NCI-H345 treated with DMSO at 0.1 percent for 48 hours (cell line): Measurements from ENCODE around the gene KRT83.
A peak's percentile ranks its signal among the peaks of the same experiment; 100 is the strongest.
"Not testable (repeated sequence)": the region's sequence is repeated elsewhere in the genome, so short reads cannot be mapped to it uniquely, and the experiment has no call there.

Experiments
- DNase-seq: peaks from one replicate; lab custom pipeline; 2025; ENCODE audit not compliant: unreplicated experiment; lab: John Stamatoyannopoulos, UW

Gene KRT83

DNA sequence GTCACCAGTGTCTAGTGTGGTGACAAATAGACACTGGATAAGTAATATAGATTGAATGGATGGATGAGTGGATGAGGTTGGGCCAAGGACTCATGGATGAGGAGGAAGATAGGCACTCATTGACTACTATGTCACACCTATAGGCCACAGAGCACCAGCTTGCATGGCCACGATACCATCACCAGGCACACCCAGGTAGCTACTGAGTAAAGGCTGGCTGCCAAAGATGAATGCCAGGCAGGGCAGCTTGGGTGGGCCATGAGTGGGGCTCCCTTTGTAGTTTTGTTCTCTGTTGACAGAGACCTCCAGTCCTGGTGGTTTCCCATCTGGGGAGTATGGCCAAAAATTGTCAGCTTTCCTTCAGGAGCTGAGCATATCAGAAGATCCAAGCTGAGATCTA lies 11.2 kb upstream of the KRT83 start:
- DNase-seq = no peak

DNA sequence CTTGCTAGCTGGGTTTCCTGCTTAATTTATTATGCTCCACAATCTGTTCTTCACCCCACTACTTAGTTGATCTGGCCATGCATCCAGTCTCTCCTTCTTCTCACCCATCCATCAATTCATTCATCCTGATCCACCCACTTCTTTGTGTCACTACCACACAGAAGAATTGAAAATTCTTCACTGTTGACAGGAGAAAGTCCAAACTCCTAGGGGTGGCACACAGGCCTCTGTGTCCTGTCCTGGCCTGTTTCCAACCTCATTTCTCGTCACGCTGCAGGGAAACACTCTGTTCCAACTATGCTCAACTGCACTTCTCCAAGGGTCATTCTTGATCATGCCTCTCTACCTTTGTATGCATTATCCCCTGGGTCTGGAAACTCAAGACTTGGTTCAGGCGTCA lies 10.6 kb upstream of the KRT83 start:
- DNase-seq = no peak

DNA sequence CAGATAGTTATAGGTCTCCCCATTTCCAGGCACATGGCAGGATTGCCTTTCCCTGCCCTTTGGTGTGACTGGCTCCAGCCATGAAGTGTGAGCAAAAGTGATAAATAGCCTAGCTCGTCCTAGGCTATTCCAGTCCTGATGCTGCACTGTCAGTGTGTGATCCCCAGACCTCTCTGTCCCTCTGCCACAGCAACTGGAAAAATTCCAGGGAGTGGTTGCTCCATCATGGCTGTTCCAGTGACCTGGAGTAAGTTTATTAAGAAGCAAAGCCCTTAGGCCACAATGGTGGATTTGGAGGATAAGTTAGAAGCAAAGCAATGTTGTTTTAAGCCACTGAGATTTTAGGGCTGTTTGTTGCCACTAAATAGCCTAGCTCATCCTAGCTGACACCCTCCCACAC lies 9.8 kb upstream of the KRT83 start:
- DNase-seq = no peak

DNA sequence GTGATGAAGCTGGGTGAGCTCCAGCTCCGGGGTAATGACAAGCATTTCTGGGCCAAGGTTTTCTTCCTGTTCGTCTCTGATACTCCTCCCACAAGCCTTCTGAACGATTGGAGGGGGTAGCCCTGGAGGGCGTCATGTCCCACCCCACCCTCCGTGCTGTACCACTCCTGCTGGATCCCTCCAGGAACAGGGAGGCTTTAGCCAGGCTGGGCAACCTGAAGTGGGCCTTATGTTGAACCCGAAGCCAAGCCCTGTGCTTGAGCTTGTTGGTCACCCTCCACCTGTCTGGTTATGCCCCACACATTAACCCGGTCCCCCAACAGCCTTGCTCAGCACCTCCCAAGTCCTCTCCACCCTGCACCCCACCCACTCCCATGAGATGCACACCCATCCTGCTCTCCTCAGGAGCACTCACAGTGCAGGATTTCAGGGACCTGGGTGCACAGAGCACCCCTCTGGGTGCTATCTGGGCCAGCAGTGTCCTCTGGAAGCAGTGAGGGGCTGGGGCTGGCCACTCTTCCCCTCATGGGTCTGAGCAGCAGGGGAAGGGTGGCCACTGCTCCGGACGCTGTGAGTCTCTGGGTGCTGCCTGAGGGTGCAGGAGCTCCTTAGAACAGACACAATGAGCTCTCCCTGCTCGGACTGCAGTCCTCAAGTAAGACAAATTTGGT lies 6.8 kb upstream of the KRT83 start:
- no peak for DNase-seq

DNA sequence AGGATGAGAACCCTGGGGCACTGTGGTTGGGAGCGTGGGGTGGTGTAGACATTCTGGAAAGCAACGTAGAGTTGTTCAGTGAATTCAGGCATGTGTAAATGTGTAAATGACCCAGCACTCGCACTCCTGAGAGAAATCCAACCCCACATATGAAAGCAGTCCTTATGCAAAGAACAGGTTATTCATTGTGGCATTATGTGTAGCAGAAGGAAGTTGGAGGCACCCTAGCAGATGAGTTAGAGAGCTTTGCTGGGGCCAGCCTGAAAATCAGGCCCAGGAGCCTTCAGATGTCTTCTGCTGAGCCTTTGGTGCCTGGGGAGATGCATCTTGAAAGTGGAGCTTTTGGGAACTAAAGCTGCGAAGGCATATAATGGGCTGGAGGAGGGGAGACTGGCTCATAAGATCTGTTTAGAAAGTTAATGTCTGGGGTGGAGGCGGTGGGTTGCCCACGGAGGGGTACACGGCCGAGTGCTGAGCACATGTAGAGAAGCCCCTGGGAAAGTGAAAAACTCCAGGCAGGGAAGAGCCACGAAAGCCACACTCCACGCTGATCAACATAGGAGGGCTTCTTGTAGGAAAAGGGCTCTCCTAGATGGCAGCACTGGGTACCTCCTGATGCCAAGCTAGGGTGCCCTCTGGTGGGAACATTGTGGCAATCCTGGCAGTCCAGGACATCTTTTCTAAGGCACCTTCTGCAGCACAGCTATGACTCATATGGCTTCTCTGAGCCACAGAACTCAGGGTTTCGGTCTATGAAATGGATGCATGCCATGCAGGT lies 6.0 kb upstream of the KRT83 start:
- DNase-seq = peak; percentile 78

DNA sequence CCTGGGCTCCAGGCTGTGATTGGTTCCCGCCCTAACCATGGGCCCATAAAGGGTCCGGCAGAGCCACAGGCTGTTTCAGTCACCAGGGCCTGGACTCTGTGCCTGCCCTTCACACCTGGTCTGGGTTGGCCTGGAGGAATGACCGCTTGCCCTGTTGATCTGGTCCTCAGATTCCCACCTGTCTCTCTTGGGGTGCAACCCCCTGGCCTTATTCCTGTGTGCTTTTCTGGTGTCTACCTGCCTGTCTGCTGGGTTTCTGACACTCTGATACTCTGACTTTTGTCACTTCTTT lies 2.9 kb upstream of the KRT83 start:
- no peak for DNase-seq

DNA sequence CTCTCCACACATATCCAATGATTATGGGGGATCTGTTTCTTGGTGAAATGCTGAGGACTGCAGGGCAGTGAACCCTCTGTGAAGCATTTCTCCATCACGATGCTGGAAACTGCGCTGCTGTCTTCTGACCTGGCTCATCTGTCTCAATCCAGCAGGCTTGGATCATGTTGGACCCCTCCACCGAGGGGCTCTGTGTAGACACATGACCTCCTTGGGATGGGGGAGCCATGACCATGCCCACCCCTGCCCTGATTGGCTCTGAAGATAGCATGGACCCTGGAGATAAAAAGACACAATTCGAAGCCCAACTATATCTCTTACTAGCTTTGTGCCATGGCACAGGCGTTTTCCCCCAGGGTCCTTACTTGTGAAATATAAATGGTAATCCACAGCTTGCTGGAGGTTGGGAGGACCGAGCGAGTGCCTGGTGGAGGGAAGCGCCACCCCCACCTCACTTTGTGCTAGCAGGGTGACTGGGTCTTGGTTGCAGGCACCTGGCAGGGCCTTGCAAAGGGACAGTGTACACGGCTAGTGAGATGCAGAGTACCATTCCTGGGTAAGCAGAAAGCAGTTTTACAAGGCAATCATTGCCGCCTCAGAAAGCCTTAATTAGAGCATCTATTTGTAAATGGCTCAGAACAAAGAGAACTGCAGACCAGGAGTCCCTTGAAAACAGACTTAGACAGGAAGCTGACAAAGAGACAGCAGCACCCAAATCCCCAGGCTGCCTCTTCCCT lies 2.4 kb upstream of the KRT83 start:
- DNase-seq = no peak

DNA sequence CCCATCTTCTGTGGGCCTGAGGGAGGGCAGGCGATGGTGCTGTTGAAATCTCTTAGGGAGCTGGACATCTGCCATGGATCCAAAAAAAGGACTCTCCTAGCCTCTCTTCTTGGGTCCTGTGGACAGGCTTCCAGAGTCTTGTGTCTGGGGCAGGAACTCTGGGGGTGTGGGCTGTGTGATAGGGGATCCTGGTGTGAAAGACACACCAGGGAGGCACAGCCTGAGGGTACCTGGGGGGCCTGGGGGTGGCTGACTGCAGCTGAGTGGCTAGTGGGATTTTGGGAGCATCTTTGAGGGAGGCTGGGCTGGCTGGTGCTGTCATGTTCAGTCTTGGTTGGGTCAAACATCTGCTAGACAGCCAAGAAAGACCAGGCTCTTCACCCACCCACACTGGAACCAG lies 1.8 kb upstream of the KRT83 start:
- DNase-seq = no peak

DNA sequence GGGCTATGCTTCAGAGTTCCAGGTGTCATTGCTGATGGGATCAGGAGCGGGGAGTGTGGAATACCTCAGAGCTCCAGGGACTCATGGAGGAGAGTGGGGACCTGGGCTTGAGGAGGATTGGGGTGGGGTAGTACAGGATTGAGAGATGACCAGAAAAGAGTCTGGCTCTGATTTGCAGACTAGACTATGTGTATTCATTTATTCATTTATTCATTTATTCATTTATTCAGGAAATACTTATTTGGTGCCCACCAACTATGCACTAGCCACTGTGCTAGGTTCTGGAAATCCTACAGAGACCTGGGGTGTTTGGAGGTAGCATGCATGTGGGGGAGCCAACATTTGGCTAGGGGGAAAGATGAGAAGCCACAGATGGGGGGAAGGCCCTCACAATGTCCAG lies 871 bp upstream of the KRT83 start:
- no peak for DNase-seq

DNA sequence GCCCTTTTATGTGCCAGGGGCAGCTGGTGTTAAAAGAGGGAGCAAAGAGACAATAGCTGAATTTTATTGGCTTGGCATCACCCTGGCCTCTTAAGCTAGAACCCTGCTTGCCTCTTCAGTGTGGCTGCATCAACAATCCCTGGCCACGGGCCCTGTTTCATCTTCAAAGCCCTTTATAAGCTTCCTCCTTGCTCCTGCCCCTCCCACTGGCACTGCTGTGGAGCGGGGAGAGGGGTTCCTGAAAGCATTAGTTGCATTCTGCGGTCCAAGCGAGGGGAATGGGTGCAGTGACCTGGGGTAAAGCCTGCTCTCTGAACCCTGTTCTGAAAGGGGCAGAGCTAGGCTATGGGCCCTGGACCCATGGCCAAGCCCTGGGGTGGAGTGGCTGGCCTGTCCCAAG lies 220 bp upstream of the KRT83 start:
- DNase-seq = no peak

DNA sequence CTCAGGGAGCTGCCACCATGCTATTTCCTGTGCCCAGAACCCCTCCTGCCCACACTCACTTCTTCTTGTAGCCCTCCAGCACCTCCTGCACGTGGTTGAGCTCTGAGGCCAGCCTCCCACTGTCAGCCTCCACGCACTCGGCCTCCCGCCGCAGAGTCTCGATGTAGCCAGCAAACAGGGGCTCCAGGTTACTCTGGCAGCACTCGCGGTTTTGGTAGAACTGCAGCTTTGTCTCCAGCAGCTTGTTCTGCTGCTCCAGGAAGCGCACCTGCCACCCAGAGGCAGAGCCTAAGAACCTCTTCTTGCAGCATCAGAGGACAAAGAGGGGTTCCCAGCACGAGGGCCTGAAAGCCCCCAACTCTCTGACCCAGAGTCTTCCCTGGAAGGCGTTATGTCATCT lies 2.1 kb downstream of the KRT83 start:
- no peak for DNase-seq

DNA sequence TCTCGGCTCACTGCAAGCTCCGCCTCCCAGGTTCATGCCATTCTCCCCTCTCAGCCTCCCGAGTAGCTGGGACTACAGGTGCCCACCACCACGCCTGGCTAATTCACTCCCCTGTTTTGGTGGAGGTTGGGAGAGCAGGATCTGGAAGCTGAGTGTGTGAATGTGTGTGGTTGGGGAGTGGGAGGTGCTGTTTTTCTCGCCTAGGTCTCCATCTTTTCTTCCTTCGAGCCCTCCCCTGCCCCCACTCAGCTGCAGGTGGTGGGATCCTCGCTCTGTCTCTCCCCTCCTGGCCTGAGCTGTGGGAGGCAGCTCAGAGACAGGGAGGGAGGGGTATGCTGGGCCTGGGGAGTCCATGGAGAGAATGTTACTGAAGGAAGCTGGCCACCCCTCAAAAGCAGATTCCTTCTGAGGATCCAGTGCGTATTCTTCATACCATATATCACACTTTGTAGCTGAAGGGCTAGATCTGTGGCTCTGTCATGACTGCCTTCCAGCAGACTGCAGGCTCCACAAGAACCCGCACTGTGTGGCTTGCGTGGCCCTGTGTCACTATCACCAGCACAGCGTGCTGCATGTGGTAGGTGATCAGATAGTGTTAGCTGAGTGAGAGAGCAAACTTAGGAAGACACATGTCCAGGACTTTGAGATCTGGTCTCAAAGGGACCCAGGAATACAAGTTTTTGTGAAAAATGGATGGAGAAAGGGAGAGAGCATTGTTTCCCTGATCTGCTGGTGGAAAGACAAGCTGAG lies 2.8 kb downstream of the KRT83 start:
- no peak for DNase-seq

DNA sequence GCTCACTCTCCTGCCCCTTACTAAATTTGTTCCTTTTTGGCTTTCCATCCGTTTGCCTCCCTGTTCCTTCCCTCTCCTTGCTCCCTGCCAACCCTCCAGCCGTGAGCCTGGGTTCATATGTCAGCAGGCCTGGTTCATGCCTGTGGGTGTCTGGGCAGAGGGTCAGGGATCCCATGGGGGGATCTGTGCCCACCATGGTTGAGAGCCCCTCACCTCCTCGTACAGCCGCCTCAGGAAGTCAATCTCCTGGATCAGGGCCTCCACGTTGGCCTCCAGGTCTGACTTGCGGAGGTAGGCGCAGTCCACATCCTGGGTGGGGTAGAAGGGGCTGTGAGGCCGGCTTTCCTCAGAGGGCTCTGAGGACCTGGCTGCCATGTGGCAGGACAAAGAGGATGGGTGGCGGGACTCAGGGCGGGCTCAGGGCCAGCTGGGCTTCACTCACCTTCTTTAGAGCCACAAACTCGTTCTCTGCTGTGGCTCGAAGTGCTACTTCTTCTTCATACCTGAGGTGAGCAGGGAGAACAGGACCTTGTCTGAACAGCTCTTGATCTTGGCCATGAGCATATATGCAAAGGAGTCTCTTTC lies 3.6 kb downstream of the KRT83 start:
- no peak for DNase-seq

DNA sequence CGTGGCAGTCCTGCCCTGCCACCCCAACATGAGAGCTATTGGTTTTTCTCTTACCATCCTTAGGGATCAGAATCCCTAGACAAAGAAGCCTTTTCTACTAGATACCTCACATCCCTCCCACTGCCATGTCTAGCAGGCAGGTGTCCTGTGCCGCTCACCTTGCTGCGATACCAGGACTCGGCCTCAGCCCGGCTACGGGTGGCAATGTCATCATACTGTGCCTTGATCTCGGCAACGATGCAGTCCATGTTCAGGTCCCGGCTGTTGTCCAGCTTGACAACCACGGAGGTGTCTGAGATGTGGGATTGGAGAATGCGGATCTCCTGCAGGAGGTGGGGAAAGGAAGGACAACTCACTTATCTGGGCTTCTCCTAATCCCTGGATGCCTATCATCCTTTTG lies 4.5 kb downstream of the KRT83 start:
- no peak for DNase-seq

DNA sequence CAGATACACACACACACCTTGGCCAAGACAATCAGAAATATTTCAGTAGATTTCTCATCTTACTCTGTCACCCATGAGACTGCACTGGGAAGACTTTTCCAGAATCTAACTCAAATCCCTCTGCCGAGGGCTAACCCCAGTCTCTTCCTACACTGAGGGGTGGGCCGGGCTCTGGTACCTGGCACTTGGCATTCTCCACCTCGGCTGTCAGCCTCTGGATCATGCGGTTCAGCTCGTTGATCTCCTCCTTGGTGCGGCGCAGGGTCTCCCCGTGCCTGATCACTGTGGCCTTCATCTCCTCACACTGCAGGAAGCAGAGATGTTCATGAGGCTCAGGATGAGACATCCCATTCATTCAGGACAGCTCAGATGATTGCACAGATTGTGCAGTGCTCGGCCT lies 4.9 kb downstream of the KRT83 start:
- no peak for DNase-seq

DNA sequence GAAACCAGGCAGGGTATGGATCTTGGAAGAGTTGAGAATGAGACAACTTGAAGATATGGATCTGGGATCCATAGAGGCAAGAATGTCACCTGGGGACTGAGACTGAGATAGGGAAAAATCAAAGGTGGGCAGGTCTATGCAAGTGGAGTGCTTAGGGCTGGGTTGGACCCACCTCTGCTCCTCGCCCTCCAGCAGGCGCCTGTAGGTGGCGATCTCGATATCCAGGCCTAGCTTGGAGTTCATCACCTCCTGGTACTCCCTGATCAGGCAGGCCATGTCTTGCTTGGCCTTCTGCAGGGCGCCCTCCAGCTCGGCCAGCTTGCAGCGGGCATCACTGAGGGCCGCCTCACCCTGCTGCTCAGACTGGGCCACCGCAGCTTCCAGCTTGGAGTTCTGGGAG lies 5.5 kb downstream of the KRT83 start:
- DNase-seq = not testable (repeated sequence)

DNA sequence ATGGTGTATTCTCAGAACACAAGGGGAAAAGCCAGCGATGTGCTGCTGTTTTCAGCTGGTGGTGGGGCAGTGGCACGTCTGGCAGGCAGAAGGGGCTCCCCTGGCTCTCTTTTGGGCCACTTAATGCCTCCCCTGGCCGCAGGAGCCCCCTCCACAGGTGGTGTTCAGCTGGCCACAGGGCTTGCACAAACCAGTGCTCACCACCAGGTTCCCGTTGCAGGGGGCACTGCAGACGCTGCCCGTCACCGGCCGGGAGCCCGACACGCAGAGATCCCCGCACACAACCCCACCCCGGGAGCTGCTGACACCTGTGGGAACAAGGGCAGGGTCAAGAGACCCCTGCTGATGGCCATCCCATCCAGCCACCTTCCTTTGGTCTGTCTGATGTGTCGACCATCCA lies 6.7 kb downstream of the KRT83 start:
- DNase-seq = no peak

DNA sequence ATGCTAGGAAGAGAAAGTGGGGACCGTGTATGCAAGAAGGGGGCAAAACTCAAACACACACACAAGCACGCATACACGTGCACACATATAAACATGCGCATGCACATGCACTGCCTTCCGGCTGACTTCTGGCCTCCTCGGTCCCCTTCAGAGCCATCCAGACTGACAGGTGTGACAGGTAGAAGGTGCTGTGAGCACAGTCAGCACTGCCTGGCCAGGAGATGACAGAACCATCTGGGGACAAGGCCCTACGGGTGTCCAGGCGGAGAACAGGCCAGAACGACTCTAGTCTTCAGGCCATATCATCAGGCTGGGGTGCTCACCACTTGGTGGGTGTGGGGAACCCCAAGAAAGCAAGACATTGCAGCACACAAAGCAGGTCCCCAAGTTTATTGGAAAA lies 7.3 kb downstream of the KRT83 start:
- no peak for DNase-seq

DNA sequence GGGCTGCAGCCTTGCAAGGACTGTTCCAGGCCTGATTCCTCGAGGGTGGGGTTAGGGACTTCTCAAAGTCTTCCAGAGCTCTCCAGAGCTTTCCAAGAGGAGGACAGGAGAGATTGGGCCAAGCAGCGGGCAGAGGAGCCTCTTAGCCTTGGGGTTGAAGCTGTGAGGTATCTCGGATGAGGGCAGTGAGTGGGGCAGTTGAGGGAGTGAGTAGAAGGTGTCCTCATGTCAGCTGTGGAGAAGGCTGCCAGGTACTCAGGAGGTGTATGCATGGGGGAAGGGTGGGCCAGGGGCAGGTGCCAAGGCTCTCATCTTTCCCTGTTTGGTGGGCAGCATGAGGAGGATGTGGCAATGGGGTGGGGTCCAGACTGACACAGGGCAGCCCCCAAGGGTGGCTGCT lies 7.7 kb downstream of the KRT83 start:
- no peak for DNase-seq

DNA sequence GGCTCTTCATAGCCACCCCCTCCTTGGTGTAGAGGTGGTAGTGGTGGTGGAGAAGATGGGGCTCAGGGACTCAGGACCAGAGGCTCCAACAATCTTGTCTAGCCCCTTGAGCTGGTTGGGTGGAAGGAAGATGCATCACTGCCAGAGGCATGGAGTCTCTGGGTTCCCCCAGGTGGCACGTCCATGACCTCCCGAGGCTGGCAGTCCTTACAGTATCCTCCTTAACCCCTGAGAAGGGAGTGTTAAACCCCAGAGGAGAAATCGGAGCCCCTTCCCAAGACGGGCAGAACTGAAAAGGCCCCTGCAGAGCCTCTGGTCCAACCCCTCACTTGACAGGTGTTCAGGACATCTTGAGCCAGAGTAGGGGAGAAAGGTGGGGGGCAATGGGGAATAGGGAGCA lies 9.1 kb downstream of the KRT83 start:
- DNase-seq = no peak

DNA sequence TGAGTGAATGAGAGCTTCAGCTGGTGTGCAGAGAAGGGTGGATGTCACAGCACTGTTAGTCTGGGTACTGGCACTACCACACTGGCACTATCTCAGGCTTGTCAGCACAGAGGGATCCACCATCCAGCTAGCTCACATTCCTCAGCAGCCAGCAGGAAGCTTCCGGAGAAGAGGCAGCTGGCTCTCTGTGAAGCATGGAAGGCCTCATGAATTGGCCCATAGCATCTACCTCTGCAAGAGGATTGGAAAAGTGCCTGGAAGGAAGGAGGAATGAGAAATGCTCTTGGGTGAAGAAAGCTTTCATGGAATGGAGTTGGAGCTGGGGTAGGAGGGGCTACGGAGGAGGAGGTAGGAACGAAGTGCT lies 9.9 kb downstream of the KRT83 start:
- peak; percentile 40 for DNase-seq
